ENCODE data around the gene TEX19.

DNA sequence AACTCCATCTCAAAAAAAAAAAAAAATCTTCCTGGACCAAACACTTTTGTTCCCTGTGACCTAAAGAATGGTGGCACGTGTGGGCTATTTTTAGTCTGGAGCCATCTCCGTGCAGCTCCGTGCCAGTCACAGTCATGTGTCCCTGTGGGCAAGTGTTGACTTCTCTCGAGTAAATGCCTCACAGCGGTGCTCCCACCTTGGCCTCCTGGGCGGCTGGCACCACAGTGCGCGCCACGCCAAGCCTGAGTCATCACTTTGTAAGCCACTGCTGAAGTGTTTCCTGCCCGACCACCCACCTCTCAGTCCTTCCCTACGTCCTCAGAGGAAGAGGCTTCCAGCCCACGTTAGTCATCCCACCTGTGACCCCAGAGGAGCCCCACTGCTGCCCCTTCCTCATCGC lies 48.2 kb downstream of the TEX19 start:
- TF ChIP-seq POLR2AphosphoS5 (IDR thresholded peaks at IDR 0.05), result no peak
- TF ChIP-seq, protein P1, sequence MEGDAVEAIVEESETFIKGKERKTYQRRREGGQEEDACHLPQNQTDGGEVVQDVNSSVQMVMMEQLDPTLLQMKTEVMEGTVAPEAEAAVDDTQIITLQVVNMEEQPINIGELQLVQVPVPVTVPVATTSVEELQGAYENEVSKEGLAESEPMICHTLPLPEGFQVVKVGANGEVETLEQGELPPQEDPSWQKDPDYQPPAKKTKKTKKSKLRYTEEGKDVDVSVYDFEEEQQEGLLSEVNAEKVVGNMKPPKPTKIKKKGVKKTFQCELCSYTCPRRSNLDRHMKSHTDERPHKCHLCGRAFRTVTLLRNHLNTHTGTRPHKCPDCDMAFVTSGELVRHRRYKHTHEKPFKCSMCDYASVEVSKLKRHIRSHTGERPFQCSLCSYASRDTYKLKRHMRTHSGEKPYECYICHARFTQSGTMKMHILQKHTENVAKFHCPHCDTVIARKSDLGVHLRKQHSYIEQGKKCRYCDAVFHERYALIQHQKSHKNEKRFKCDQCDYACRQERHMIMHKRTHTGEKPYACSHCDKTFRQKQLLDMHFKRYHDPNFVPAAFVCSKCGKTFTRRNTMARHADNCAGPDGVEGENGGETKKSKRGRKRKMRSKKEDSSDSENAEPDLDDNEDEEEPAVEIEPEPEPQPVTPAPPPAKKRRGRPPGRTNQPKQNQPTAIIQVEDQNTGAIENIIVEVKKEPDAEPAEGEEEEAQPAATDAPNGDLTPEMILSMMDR (IDR thresholded peaks at IDR 0.05), result no peak
